Femur (tissue), 1 donor: ENCODE results near the gene AGRP.

ENCODE experiments used
- DNase-seq: peaks from one replicate; pipeline ENCODE4 v3.0.0-alpha.2; 2017

AGRP gene

DNA sequence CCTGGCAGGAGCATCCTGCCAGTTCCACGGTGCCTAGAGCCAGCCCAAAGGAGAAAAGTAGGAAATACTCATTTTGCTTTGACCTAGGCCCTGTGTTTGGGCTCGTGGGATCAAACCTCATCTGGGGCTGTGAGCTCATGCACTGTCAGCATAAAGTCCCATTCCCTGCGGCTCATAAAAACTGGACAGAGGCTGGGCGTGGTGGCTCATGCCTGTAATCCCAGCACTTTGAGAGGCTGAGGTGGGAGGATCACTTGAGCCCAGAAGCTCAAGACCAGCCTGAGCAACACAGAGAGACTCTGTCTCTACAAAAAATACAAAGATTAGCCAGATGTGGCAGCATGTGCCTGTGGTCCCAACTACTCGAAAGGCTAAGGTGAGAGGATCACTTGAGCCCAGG lies 20.3 kb downstream of the AGRP start:
- no peak for DNase-seq

GRCh38 chr16:67462279-67462655 lies 21.1 kb downstream of the AGRP start:
- DNase-seq: no peak

GRCh38 chr16:67461600-67462278 lies 21.6 kb downstream of the AGRP start:
- no peak for DNase-seq

DNA sequence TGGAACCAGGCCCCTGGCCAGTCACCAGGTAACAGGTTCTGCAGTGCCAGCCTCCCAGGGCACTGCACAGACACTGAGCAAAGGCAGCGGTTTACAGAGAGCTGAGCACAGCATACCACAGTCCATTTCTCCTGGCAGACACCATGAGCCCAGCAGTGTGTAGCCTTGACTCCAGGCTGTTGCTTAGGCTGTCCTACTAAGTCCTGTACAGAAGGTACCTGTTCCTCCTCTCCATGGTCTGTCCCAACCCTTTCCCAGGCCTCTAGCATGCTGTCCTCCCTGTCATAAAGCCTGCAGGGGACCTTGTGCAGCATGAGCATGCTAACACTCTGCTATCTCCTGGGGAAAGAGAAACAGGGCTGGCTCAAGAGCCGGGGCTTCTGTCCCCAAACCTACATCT lies 22.4 kb downstream of the AGRP start:
- DNase-seq: no peak

DNA sequence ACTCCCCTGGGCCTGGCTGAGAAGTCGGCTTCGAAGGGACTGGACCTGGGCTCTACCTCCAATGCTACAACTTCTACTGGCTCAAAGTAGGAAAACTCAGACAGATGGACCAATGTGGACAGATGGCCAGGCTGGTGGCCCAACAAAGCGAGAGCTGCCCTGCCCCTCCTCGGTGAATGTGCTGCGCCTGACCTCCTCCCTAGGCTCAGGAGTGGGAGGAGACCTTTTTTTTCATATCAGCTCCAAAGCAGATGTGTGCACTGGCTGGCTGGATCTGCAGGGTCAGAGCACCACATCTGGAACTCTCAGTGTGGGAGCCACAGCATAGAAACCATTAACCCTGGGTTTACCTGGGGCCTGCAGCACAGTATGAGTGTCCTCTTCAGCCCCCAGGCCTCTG lies 23.2 kb downstream of the AGRP start:
- DNase-seq: peak; percentile 57

DNA sequence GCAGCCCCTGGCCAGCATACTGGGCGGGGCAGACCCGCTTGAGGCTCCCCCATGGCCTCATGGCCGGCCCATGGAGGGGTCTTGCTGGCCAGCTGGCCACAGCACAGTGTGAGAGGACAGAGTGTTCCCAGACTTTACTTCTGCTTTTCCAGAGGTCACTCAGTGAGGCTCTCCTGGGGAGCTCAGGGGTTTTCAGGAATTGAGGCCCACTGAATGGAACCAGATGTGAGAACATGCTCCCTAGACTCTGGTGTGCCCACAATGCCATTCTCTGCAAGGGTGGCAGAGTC lies 23.5 kb downstream of the AGRP start:
- DNase-seq: no peak

- DNase-seq: peak; percentile 73
Measured at GRCh38 chr16:67459066-67459860, 24.1 kb downstream of the AGRP start.

DNA sequence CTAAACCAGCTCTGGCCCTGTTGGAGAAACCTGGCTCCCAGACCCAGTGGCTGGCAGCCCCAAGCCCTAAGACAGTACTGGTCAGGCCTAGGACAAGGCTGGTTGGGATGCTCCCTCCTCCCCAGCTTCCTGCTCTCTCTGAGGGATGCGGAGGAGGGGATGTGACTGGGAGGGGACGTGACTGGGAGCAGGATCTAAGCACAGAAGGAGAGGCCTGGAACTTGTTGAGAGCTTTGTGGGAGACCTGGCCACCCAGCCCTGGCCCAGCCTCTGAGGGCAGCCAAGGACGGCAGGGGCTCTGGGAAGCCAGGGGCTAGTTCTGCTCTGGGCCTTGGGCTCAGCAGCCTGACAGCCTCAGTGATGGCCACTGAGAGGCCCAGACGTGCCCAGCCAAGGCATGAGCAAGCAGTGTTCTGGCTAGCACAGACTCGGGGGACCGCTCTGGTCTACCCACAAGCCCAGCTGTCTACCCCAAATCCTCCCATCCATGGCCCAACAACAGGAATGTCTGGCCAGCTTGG lies 25.2 kb downstream of the AGRP start:
- no peak for DNase-seq

DNA sequence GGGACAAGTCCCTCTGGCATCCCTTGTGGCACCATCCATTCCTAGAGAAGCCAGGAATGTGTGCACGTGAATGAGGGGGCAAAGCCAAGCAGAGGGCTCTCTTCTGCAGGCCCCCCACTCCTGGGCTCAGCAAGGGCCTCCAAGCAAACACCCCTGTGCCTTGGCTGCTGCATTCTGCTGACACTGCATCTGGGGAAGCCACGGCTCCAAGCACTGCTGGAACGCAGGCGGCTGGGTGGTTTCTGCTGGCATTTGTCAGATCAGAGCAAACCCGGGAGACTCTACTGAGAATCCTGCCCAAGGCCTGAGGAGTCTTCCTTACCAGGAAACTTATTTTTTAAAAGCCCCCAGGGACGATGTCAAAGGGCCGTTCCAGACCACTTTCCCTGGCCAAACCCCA lies 25.7 kb downstream of the AGRP start:
- no peak for DNase-seq

DNA sequence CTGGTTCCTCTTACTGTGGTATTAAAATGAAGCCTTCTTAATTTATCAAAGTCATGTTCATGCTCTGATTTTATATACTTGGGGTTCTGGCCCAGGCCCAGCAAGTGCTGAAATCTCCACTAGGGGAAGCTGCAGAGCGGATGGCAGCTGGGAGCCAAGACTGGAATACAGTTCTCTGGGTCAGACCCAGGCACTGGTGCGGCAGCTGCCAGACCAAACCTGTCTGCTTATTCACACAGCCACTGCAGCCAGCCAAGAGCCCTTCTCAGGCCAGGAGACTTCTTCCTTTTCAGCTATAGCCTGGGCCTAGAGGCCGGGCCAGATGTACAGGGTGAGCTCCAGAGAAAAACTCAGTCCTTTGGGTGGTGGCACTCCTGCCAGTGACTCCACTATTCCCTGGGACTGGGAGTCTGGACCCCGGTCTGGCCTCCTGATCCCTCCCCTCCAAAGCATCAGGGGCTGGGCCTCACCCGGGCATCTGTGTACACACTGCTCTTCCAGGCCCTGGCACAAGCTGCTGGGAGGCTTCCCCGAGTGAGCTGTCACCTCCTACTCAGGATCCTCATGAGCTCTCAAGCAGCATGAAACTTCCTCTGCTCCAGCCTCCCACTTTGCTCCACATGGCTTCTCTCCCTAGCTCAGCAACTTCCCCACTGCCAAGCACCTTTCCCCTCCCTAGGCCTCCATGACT lies 26.8 kb downstream of the AGRP start:
- DNase-seq: peak; percentile 81

- no peak for DNase-seq
Measured at GRCh38 chr16:67454852-67455251, 28.5 kb downstream of the AGRP start.

DNA sequence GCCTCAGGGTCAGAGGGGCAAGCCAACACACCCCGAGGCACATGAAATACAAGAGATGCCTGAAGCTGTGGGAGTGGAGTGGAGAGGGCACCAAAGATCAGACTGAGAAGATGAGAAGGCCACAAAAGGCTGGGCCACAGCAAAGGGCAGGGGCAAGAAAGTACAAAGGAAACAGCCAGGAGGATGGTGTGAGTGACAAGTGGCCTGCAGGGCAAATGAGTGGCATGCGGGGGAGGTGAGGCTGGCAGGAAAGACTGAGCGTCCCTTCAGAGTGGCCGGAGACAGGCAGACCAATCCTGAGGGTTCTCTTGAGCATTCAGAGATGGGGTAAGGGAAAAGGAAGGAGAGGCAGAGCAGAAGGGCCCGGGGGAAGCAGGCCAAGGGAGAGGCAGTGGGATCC lies 29.2 kb downstream of the AGRP start:
- DNase-seq: no peak

DNA sequence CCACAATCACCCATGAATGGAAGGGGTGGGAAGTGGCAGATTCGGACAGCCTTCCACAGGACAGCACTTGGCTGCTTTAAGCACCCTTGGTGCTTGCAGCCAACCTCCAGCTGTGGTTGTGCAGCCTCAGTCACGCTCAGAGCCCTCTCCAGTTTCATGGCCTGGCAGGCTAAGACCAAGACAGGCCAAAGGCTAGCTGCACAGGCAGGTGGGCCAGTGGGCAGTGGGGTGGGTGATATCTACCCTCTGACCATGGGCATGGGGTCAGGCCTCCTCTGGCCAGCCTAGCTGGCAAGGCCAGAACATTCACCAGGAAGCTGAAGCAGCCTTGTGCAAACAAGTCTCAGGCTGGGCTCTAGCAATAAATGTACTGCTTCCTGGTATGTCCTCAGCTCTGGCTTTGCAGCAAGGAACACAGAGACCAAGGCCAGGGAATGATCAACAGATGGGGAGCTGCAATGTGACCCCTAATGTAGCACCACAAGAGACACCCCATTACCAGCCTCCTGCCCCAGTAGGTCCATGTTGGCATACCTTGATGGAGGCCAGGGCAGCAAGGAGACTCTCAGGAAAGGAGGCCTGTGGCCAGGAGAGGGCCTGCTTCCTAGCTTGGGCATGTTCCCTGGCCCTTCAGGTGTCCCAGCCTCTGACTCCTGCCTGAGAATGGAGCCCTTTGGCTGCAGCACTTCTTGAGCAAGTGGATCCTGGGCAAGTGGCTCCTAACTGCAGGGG lies 31.5 kb downstream of the AGRP start:
- peak; percentile 63 for DNase-seq

DNA sequence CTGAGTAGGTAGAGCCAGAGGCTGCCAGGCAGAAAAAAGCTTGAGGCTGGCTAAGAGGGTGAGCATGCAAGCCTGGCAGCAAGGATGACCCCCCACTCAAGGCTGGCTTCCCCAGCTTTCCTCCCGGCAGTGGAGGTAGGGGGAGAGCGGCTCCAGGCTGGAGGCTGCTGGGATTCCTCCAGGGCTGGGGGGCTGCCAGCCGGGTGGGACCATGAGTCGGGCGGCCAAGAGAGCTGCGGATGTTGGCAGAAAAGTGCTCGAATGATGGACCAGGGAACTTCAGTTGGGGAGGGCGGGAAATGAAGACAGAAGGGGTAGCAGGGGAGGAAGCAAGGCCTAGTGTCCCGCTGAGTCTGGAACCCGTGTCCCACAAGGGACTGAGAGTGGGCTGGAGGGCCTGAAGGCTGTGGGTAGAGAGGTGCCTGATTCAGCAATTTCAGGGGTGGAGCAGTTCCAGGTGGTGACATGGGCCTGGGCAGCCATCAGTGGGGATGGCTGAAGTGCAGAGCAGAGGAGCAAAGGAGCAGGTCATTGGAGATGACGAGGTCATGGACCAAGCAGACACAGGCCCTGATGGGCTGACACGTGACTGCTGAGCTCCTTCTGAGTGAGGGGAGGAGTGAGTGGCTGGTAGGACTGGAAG lies 32.2 kb downstream of the AGRP start:
- peak; percentile 84 for DNase-seq

GRCh38 chr16:67449739-67450138 lies 33.6 kb downstream of the AGRP start:
- no peak for DNase-seq

- DNase-seq: peak; percentile 47
Measured at GRCh38 chr16:67449336-67449735, 34.0 kb downstream of the AGRP start.

DNA sequence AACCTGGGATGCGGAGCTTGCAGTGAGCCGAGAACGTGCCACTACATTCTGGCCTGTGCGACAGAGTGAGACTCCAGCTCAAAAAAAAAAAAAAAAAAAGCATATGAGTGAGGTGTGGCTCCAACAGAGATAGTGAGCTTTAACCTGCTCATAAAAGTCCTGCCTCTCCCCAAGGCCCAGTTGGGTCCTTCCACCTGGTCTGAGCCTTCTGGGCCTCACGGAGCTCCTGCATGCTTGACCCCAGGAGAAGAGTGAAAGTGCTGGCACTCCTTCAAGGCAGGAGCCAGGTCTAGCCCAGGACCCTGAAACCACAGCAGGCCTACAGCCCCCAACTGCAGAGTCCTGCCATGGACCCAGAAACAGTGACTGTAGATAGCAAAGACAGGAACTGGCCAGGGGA lies 34.8 kb downstream of the AGRP start:
- DNase-seq: no peak

- DNase-seq: peak; percentile 62
Measured at GRCh38 chr16:67447508-67448076, 35.8 kb downstream of the AGRP start.

DNA sequence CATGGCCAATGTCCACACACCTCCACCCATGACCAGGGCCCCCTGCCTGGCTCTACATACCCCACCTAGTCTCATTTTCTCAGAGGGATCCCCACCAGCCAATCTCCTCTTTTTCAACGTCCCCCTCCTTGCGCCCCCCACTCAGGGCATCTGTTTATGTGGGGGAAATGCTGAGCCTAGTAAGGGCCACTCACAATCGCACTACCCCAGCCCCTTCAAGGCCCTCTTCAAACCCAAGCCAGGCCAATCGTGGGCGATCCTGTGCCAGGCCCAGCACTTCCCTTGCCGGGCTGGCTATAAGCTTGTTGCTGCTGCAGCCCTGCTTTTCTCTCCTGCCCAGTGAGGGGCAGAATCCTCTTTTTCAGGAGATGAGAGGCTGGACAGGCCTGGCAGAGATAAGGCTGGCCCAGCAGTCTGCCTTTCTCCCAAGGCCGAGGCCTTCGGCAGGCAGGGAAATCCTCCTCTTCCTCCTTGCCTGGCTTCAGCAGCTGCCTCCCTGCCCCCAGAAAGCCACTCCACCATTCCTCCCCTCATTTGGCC lies 36.3 kb downstream of the AGRP start:
- DNase-seq: no peak

DNA sequence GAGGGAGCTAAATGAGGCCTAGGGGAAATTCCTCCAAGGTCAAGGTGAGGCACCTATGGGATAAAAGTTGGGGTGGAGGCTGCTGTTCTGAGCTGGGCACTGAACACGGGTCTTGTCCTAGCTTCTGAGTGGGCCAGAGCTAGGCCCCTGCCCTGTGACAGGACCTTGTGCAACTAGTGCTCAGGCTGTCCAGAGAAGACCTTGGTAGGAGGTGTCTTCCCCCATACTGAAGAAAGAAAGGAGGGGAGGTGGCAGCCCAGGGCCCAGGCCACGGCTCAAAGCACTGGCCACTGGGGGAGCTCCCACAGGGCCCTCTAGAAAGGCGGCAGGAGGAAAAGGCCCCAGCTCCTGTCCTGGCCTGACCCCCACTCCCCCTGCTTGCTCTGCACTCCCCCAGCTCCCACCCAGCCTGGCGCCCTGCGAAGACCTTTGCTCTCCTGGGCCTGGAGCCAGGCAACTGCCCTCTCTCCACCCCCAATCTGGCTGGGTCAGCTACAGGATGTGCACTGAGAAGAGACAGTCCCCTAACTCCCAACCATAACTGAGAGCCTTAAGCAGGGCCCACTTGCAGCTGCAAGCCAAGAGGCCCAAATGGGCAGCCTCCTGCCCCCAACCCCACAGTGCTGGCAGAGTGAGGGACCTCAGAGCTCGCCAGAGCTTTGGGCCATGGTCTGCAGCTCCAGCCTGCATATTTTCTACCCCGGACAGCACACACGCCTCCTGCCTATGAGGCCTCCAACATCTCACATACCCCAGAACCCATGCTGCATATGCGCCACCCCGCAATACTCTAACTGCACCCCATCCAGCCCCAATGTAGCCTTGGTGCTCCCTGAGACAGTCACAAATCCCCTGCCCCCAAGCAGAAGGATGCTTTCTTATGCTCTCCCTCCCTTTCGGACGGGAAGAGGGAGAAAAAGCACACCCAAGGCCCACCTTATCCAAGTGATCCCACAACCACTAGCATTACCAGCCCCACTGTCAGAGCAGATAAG lies 37.1 kb downstream of the AGRP start:
- peak; percentile 47 for DNase-seq

GRCh38 chr16:67445441-67445912 lies 37.9 kb downstream of the AGRP start:
- no peak for DNase-seq
